Gastrocnemius medialis (tissue), 4 donors: ENCODE measurements around the gene CTBP2.

Source experiments
- CTCF ChIP-seq, 5 experiments: fragments of 450-650 bp in 3 of 5; fragments of 200-600 bp in 2 of 5; sonication (generic) in 2 of 5; IDR thresholded peaks in 4 of 5; conservative IDR thresholded peaks in 1 of 5; 1 replicate in 4 of 5; 2 replicates in 1 of 5; pipeline ENCODE4 v1.5.1; 2016 to 2019; ENCODE audit warnings: antibody characterized with exemption in 5 of 5, mild to moderate bottlenecking in 3 of 5, moderate library complexity in 3 of 5
- POLR2A ChIP-seq, 2 donors: fragments of 450-650 bp; IDR thresholded peaks; one replicate each; pipeline ENCODE4 v1.6.1; 2017; ENCODE audit warnings: antibody characterized with exemption in 2 of 2, mild to moderate bottlenecking in 2 of 2, moderate library complexity in 2 of 2

- TF ChIP-seq POLR2A (IDR thresholded peaks at IDR 0.05) (no peak), CTCF (IDR thresholded peaks at IDR 0.05 in 4 of 5, conservative IDR thresholded peaks at IDR 0.05 in 1 of 5) (no peak)
Observed at GRCh38 chr10:125073996-125074395, 86.4 kb downstream of the CTBP2 start.
